ENCODE results near the gene CCDC34.

GRCh38 chr11:27372164-27372563 lies 9.1 kb upstream of the CCDC34 start:
- no peak for TF ChIP-seq POLR2A (IDR thresholded peaks at IDR 0.05; ENCODE audit: low read depth, low read length)
- no peak for TF ChIP-seq CTCF (conservative IDR thresholded peaks at IDR 0.05; ENCODE audit: low read depth, low read length)
- TF ChIP-seq MAFK (IDR thresholded peaks at IDR 0.05; ENCODE audit: low read depth, low read length): no peak
- TF ChIP-seq ELK1 (IDR thresholded peaks at IDR 0.05; ENCODE audit: borderline replicate concordance, low read depth, low read length): no peak
- no peak for TF ChIP-seq RCOR1 (IDR thresholded peaks at IDR 0.05; ENCODE audit: insufficient replicate concordance, low read length)
- no peak for TF ChIP-seq SMC3 (IDR thresholded peaks at IDR 0.05; ENCODE audit: low read depth, low read length)
- TF ChIP-seq RAD21 (IDR thresholded peaks at IDR 0.05; ENCODE audit: low read length): no peak
- no peak for TF ChIP-seq USF2 (IDR thresholded peaks at IDR 0.05; ENCODE audit: low read depth, low read length)
- no peak for TF ChIP-seq MAZ (IDR thresholded peaks at IDR 0.05; ENCODE audit: borderline replicate concordance, low read depth, low read length)
- TF ChIP-seq BHLHE40 (IDR thresholded peaks at IDR 0.05; ENCODE audit: low read depth, low read length): no peak
- no peak for TF ChIP-seq FOS (IDR thresholded peaks at IDR 0.05; ENCODE audit: low read depth, low read length)

Data from IMR-90 (cell line).